T-cell (primary cell): Measurements from ENCODE around the gene SART3. TPM values are rescaled to one million over a fixed set of nuclear protein-coding genes. Genes with fewer than 3 reads are reported as not detected.

Experiments
- ATAC-seq, 4 experiments: fragments of 200-7000 bp in 3 of 4; fragments of 150-1000 bp in 1 of 4; cut with Tn5 transposase; replicated peaks in 1 of 4; 1 replicate in 3 of 4; 2 replicates in 1 of 4; pipeline ENCODE4 v1.10.0; 2021; ENCODE audit warnings: moderate library complexity in 3 of 4, mild to moderate bottlenecking in 2 of 4, moderate number of reproducible peaks in 1 of 4
- CTCF ChIA-PET, 2 donors: fragments of 300-600 bp; sonication (Branson Sonifier 250); formaldehyde crosslinking; loops; one replicate each; lab custom pipeline; 2022; ENCODE audit warnings: antibody characterized with exemption in 2 of 2; lab: Charles Lee
- POLR2A ChIA-PET, 2 donors: fragments of 300-600 bp; sonication (Branson Sonifier 250); formaldehyde crosslinking; loops; one replicate each; lab custom pipeline; 2022; ENCODE audit warnings: antibody characterized with exemption in 2 of 2; lab: Charles Lee
- DNase-seq, 35 experiments: peaks; one replicate each; pipeline versions ENCODE4 v3.0.0 to v3.0.0-alpha.2; 2013 to 2023
- H3K27ac ChIP-seq: one replicate; pipeline ENCODE4 v1.5.1; 2013; ENCODE audit warnings: low read length
- H3K27me3 ChIP-seq, 2 experiments: replicated peaks in 1 of 2; 1 replicate in 1 of 2; 2 replicates in 1 of 2; pipeline versions ENCODE4 v1.6.1 to v1.7.0; 2013; ENCODE audit warnings: low read length in 1 of 2, mixed read lengths in 1 of 2; ENCODE audit not compliant: control insufficient read depth in 2 of 2, insufficient read depth in 2 of 2; ENCODE audit errors: extremely low read depth in 1 of 2
- H3K36me3 ChIP-seq, 2 donors: 1 replicate in 1 of 2; 2 replicates in 1 of 2; pipeline versions ENCODE4 v1.6.1 to v1.7.0; 2013; ENCODE audit warnings: low read length in 1 of 2; ENCODE audit not compliant: control insufficient read depth in 2 of 2, insufficient read depth in 1 of 2; ENCODE audit errors: extremely low read depth in 1 of 2
- H3K4me1 ChIP-seq, 2 experiments: 1 replicate in 1 of 2; 2 replicates in 1 of 2; pipeline versions ENCODE4 v1.6.1 to v1.7.0; 2013; ENCODE audit warnings: low read length in 2 of 2, mixed read lengths in 1 of 2; ENCODE audit not compliant: insufficient read depth in 2 of 2, control insufficient read depth in 1 of 2; ENCODE audit errors: extremely low read depth in 1 of 2
- H3K4me3 ChIP-seq, 2 donors: 1 replicate in 1 of 2; 2 replicates in 1 of 2; pipeline versions ENCODE4 v1.5.1 to v1.7.0; 2013; ENCODE audit warnings: mild to moderate bottlenecking in 2 of 2, low read length in 1 of 2, moderate library complexity in 1 of 2; ENCODE audit not compliant: control insufficient read depth in 1 of 2; ENCODE audit errors: extremely low read depth in 1 of 2
- H3K9me3 ChIP-seq: 2 replicates; pipeline ENCODE4 v1.7.0; 2013
- H3K27ac Mint-ChIP-seq, 2 donors: one replicate each; pipeline ENCODE4 v1.8.0; 2020 to 2021; ENCODE audit warnings: mild to moderate bottlenecking in 2 of 2, mixed read lengths in 2 of 2
- H3K27me3 Mint-ChIP-seq, 2 donors: one replicate each; pipeline ENCODE4 v1.8.0; 2021 to 2022; ENCODE audit warnings: mixed read lengths in 2 of 2
- H3K36me3 Mint-ChIP-seq: one replicate; pipeline ENCODE4 v1.8.0; 2021; ENCODE audit warnings: mixed read lengths
- H3K4me1 Mint-ChIP-seq, 3 donors: one replicate each; pipeline ENCODE4 v1.8.0; 2020 to 2022; ENCODE audit warnings: mixed read lengths in 3 of 3, mild to moderate bottlenecking in 1 of 3
- H3K4me3 Mint-ChIP-seq, 3 donors: one replicate each; pipeline ENCODE4 v1.8.0; 2020 to 2022; ENCODE audit warnings: mild to moderate bottlenecking in 3 of 3, mixed read lengths in 3 of 3, moderate library complexity in 3 of 3
- H3K9me3 Mint-ChIP-seq, 3 donors: one replicate each; pipeline ENCODE4 v1.8.0; 2020 to 2022; ENCODE audit warnings: mixed read lengths in 3 of 3
- WGBS: methylation state at CpG from one replicate; pipeline ENCODE4 v1.1.5; 2013; ENCODE audit warnings: missing lambda C conversion rate; ENCODE audit not compliant: insufficient coverage; 5-methylcytosine and 5-hydroxymethylcytosine counted together
- total RNA-seq, 35 experiments: library from RNA in 6 of 35; stranded (reverse) in 6 of 35; fragments of 120-200 nt in 1 of 35; gene quantifications; one replicate each; pipeline versions ENCODE4 v1.2.1 to v1.2.4 and lab custom pipeline; 2013 to 2026

SART3 gene
- total RNA-seq, 5 donors from 2014 or later (not counting 1 experiment from before 2014, with no cell fraction given), result 76.3 to 107 (median 84.9) TPM

- no peaks in the 10 kb centered on the region for H3K36me3 ChIP-seq
- no peak overlapping the region for H3K4me3 Mint-ChIP-seq
- DNase-seq (no peak), ATAC-seq (no peak)
- no peaks in the 10 kb centered on the region for H3K9me3 ChIP-seq
- CTCF ChIA-PET, result no interaction called here
- no CpG with 5 or more reads among the region's 11 CpGs for WGBS
- H3K27ac ChIP-seq, result no peak overlapping the region
- peaks cover 0 to 3% (median 0%) of the 10 kb centered on the region in 3 donors for H3K9me3 Mint-ChIP-seq
- H3K36me3 Mint-ChIP-seq, result no peaks in the 10 kb centered on the region
- H3K4me1 ChIP-seq, result no peaks in the 10 kb centered on the region
- peaks cover 0 to 22% of the 10 kb centered on the region in 2 experiments for H3K27me3 ChIP-seq
- no peak overlapping the region for H3K27ac Mint-ChIP-seq
- peaks cover 27 to 29% of the 10 kb centered on the region in 2 donors for H3K27me3 Mint-ChIP-seq
- POLR2A ChIA-PET, result no interaction called here
- no peak overlapping the region for H3K4me3 ChIP-seq
- H3K4me1 Mint-ChIP-seq, result no peaks in the 10 kb centered on the region
These were observed 83.7 kb downstream of the SART3 start for GRCh38 chr12:108477055-108477880.

- Mint-ChIP-seq H3K27me3 (peaks cover 14 to 17% of the 10 kb centered on the region in 2 donors), H3K4me3 (no peak overlapping the region), H3K27ac (no peak overlapping the region), H3K4me1 (no peaks in the 10 kb centered on the region), H3K9me3 (peaks cover 0 to 3% (median 0%) of the 10 kb centered on the region in 3 donors), H3K36me3 (no peaks in the 10 kb centered on the region)
- no peak overlapping the region for H3K27ac ChIP-seq
- ATAC-seq (no peak), DNase-seq (no peak)
- no peaks in the 10 kb centered on the region for H3K9me3 ChIP-seq
- H3K4me3 ChIP-seq, result no peak overlapping the region
- WGBS, result 44% methylated on average over 2 of the region's 2 CpGs
- no peaks in the 10 kb centered on the region for H3K4me1 ChIP-seq
- H3K27me3 ChIP-seq, result peaks cover 0 to 17% of the 10 kb centered on the region in 2 experiments
- CTCF ChIA-PET, result no interaction called here
- no peaks in the 10 kb centered on the region for H3K36me3 ChIP-seq
- POLR2A ChIA-PET, result no interaction called here
These were observed 85.6 kb downstream of the SART3 start for GRCh38 chr12:108475396-108475795.

GRCh38 chr12:108473400-108474055 is 87.4 kb downstream of the SART3 start:
- ChIA-PET POLR2A (no interaction called here), CTCF (no interaction called here)
- Mint-ChIP-seq H3K4me1 (no peaks in the 10 kb centered on the region), H3K27me3 (peaks cover 8 to 14% of the 10 kb centered on the region in 2 donors), H3K36me3 (no peaks in the 10 kb centered on the region), H3K4me3 (no peak overlapping the region), H3K9me3 (peaks cover 0 to 3% (median 0%) of the 10 kb centered on the region in 3 donors), H3K27ac (no peak overlapping the region)
- no peak overlapping the region for H3K27ac ChIP-seq
- WGBS, result 100% methylated on average over 2 of the region's 5 CpGs
- H3K27me3 ChIP-seq, result peaks cover 0 to 17% of the 10 kb centered on the region in 2 experiments
- H3K9me3 ChIP-seq, result no peaks in the 10 kb centered on the region
- H3K4me3 ChIP-seq, result no peak overlapping the region
- H3K36me3 ChIP-seq, result no peaks in the 10 kb centered on the region
- ATAC-seq, result no peak
- H3K4me1 ChIP-seq, result no peaks in the 10 kb centered on the region
- DNase-seq, result no peak

Other genes starting within 250 kb of the SART3 start
- gene CMKLR1, start 221.9 kb downstream of the SART3 start, total RNA-seq, result 1 to 10 TPM in 2 of 5 donors, under 1 TPM in 3; 0.76 to 6.7 (median 0.98) TPM
- gene FICD, start 45.9 kb downstream of the SART3 start, total RNA-seq, result 1 to 10 TPM; 5.0 to 9.3 (median 7.8) TPM
- gene ISCU, start 1.4 kb upstream of the SART3 start, total RNA-seq, result 100 to 1,000 TPM; 108 to 190 (median 130) TPM
- 1 to 10 TPM in 2 of 5 donors, under 1 TPM in 3; 0.13 to 3.9 (median 0.98) TPM for gene TMEM119, start 36.9 kb upstream of the SART3 start, total RNA-seq
- 100 to 1,000 TPM; 102 to 220 (median 215) TPM for gene SELPLG, start 72.7 kb upstream of the SART3 start, total RNA-seq
- gene CORO1C, start 170.3 kb upstream of the SART3 start, total RNA-seq, result 10 to 100 TPM in 1 of 5 donors, 1 to 10 TPM in 4; 7.4 to 11.4 (median 8.7) TPM